Measurements from ENCODE around the gene MT1F.
"Not testable (repeated sequence)": the region's sequence is repeated elsewhere in the genome, so short reads cannot be mapped to it uniquely, and the experiment has no call there.

The MT1F gene

DNA sequence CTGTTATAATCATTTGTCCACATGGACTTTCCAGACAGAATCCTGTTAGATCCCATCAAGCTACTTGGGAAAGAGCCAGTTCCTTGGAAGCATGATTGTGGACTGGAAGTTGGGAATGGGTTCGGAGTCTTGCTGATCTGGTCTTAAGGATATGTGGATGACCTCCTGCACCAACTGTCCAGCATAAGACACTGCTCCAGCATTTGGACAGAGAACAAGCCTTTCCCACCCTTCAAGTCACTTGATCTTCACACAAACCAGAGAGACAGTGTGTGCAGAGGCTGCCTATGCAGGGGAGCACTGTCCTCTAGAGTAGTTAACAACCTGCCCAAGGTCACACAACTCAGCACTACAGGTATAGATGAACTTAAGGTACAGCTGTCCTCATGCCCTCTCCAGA is 11.9 kb upstream of the MT1F start:
- no peak for DNase-seq

DNA sequence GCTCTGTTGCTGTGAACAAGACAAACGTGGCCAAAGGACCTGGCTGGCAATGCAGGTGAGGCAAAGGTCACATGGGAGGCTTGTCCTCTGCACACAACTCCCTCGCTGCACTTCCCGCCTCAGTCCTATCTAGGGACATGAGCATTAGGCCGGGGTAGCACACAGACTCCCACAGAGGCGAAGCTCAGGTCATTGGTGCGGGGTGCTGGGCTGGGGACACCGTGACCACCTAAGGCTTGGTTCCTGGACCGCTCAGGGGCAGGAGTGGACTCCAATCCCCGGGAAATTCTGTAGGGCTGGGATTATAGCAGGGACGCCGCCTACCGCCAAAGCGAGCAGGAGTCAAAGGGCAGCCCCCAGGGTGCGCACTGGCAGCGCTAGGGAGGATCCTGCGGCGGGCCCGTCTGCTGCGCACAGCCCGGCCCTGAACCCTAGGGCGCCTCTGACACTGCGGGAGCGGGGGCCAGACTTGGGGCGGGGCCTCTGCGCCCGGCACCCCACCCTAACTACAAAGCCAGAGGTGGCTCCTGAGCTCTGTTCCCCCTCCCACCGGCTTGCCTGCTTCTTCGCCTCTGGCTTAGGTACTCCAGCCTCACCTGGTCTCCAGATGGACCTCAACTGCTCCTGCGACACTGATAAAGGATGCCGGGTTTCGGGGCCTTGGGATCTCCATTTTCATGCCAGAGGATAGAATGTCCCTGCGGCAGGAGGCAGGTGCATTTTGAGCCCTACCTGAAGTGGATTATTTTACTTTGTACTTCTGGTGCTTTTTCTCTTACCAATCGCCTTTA is 9.9 kb upstream of the MT1F start:
- DNase-seq: no peak

DNA sequence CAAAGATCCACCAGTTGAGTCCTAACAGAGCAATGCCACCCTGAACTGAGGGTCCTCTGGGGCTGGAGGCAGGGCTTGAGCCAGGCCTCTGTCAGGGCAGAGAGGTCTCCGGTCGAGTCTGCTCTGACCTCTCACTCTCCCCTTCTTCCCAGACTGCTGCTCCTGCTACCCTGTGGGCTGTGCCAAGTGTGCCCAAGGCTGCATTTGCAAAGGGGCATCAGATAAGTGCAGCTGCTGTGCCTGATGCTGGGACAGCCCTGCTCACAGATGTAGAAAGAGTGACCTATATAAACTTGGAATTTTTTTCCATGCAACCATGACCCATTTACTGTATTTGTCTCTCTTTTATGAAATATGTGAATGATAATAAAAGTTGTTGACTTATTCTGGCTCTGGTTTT is 8.5 kb upstream of the MT1F start:
- no peak for DNase-seq

DNA sequence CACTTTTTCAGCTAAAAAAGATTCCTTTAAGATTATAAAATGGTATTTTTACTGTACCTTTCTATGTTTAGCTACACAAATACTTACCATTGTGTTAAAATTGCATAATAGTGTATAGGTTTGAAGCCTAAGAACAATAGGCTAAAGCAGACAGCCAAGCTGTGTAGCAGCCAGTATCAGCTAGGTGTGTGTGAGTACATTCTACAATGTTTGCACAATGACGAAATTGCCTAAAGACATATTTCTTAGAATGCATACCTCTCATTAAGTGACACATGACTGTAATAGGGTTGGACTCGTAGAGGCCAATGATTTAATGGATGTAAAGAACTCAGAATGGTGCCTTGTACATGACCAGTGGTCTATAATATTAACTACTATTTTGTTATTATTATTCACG is 7.9 kb upstream of the MT1F start:
- no peak for DNase-seq

DNA sequence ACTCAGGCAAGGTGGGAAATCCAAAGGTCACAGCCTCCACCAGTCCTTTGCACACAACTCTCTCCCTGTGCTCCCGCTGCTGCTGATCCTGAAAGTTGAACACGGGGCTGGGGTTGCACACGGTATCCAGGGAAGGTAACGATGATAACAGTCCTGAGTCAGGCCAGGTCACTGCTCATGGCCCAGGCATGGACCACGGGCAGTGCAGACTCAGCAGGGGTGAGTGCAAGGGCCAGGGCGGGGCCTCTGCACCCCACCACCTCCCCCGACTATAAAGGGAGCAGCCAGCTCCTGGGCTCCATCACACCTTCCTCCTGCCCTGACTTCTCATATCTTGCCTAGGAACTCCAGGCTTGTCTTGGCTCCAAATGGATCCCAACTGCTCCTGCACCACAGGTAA is 6.2 kb upstream of the MT1F start, which contains the start of gene MT1B:
Gene MT1B, plus strand, starts transcription at position 301 of the 400 bp plus-strand sequence. Its CDS starts 68 bp downstream, at position 369.
- no peak for DNase-seq

DNA sequence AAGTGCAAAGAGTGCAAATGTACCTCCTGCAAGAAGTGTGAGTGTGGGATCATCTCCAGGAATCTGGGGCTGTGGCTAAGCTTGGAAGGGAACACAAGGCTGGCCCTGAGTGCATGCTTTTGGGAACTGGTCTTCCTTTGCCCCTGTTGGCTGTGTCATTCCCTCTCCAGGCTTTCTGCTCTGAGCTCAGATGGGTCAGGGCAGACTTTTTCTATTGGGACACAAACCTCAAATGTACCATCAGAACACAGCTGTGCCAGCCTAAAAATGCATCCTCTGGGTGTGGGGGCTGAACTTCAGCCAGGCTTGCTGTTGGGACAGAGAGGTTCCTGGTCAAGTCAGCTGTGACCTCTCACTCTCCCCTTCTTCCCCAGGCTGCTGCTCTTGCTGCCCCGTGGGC is 5.2 kb upstream of the MT1F start:
- DNase-seq: no peak

DNA sequence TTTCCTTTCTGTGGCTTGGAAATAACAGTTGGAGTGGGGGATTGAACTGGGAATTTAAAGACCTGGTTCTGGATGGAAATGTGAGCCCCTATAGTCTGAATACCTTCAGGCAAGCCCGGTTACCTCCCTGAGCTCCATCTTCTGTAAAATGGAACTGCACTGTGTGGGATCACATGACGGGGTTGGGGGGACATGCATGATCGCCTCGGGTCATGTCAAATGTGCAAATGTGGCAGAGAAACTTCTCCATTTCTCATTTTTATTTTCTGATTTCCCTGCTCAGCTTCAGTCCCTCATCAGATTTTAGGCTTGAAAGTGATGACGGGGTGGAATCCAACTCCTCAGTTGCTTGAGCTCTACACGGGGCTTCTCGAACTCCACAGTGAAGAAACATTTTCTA is 4.5 kb upstream of the MT1F start:
- DNase-seq: no peak

DNA sequence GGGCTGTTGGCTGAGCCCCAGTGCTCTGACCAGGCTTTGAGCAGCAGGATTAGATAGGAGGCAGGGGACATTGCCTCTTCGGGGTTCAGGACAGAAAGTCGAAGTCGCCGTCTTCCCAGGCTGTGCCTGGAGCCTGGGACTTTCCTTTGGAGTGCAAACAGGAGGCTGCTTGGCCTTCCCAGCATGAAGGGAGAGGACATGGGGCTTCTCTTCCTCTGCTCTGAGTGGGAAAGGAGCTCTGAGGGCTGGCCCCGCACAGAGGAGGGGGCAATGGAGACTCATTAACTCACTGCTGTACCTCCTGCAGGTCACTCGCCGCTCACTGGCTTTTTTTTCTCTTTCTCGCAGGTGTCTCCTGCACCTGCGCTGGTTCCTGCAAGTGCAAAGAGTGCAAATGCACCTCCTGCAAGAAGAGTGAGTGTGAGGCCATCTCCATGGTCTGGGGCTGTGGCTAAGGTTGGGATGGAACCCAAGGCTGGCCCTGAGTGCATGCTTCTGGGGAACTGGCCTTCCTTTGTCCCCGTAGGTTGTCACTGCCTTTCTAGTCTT is 642 bp downstream of the MT1F start:
- no peak for DNase-seq

DNA sequence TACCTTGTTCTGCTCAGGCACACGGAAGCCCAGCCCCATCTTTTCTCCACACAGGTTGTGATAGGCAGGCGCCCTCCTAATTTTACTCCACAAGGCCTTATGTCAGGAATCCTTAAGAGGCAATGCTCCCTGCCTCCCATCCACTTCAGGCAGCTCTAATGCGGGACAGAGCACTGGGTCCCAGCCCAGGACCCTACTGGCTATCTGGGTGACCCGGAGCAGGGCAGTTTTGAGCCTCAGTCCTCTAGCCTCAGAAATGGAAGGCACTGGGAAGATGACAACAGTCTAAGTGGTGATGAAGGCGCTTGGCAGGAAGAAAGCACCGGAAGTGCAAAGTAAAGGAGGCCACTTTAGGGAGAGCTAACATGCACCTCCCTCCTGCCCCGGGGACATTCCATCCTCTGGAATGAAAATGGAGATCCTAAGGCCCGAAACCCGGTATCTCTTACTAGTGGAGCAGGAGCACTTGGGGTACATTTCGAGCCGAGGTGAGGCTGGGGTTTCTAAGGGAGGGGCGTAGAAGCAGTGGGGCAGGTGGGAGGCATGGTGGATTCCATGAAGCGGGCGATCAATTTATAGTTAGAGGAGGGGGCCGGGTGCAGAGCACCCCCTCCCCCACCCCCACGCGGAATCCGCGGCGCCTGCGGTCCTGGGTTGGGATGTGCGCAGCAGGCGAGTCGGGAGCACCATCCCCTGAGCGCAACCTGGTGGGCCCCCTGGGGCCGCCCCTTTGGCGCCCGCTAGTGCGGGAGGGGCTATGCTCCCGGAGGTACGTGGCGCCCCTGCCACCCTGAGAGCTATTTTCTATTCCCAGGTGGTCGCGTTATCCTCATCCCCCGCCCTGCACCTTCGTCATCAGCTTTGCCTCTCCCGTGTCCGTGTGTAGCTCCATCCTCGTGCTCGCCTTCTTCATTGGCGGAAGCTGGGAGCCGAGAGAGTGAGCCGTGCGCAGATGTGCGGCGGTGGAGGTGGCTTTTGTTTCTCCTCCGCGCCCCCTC is 4.9 kb downstream of the MT1F start:
- DNase-seq: peak; percentile 38 to 54

DNA sequence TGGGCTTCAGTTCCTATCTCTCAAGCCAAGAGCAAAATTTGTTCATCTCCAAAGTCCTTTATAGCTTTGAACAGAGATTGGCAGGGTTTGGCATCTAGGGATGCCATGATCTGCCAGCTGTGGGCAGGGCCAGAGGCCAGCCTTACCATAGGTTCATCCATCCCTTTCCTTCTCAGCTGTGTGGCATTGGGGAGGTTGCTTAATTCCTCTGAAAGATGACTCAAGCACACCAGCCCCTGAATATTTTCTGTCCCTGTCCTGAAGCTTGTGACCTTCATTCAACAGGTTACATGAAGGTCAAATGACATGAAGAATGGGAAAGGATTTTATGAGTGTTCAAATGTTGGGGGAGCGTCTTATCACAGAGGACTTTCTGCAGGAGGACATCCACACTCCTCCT is 6.7 kb downstream of the MT1F start:
- DNase-seq: no peak

DNA sequence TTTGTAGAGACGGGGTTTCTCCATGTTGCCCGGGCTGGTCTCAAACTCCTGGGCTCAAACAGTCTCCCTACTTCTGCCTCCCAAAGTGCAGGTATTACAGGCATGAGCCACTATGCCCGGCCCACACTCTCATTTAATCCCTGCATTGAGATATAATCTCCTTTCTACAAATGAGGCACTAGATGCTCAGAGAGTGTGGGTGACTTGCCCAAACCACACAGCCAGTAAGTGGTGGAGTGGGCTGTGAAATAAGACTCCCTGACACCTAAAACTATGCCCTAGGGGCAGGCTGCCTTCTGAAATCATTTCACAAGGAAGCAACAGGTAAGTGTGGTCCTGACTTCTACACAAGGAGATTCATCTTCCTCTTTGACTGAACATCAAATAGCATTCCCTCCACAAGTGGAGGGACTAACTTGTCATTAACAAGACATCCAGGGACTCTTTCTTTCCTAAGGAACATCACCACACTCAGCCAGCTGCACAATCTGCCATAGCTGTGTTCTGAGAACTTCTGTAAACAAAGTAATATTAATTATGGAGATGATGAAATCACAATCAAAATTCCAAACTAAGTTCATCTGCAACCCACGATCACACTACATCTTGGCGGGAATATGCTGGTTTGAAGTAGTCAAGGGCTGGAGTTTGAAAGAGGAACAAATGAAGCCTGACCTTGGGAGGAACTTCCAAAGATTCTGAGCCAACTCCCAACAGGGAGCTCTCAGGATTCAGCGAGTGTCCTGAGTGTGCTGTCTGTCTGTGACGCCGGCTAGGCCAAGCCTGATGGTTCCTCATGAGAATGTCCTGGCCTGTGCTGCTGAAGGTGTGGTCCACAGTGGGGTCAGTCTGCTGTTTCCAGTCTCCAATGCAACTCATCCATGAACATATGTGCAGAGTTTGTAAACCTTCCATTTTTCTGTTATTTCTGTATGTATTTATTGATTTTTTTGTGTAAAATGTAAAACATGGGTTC is 7.8 kb downstream of the MT1F start:
- DNase-seq: not testable (repeated sequence)

DNA sequence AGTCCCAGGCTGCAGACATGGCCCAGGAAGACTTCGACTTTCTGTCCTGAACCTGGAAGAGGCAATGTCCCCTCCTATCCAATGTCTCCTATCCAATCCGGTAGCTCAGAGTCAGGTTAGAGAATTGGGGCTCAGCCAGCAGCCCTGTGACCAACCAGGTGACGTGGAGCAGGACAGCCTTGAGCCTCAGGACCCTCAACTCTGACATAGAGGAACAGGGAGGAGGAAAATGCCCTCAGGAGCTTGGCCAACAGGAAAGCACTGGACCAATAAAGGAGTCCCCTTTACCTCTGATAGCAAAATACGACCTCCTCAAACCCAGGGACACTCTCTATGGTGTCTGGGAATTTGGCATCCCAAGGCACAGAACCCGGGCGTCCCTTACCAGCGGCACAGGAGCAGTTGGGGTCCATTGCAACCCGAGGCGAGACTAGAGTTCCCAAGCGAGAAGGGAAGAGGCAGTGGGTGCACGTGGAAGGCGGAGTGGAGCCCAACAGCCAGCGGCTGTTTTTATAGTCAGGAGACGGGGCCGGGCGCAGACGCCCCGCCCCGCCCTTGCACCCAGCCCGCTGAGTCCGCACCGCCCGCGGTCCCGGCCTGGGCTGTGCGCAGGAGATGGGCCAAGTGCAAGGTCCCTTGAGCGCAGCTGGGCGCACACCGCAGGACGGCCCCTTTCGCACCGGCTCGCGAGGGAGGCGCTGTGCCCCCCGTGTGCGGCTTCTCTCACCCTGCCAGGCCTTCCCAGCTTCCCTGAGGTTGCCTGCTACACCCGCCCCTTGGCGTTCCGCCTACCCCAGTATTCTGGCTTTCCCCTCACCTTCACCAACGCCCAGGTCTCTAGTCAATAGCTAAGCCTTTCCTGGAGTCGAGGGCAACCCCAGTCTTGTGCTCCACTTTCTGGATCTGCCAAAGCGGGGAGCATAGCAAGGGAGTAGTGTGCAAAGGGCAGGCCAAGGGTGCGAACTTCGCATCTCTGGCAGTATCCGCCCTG is 10.1 kb downstream of the MT1F start, which contains the start of gene MT1G:
Gene MT1G, minus strand, starts transcription at position 485 of the 991 bp plus-strand sequence. Its CDS starts 72 bp downstream, at position 413.
- peak in 1 of 2 experiments; percentile 35 for DNase-seq

DNA sequence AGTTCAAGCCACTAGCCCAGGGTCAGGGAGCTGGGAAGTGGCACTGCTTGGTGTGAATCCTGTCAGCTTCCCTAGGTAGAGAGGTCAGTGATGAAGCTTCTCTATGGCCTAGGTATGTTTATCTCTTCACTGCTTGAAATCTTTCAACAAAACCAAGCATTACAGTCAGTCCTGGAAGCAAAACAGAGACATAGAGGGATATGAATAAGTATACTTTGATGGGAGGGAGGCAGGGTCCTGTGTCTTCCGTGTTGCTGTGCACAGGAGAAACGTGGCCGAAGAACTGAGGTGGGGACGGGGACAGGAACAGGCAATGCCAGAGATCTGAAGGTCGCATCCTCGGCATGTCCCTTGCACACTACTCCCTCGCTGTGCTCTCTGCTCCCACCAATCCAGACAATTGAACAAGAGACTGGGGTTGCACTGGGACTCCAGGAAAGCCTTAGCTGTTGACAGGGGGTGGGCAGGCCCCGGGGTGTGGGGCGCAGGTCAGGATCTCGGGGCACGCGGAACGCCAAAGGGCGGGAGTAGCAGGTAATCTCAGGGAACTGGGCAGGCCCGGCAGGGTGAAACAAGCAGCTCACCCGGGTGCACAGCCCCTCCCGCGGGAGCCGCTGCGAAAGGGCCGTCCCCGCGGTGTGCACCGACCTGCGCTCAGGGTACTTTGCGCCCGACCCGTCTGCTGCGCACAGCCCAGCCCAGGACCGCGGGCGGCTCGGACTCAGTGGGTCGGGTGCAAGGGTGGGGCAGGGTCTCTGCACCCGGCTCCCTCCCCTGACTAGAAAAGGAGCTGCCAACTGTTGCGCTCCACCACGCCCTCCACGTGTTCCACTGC is 11.5 kb downstream of the MT1F start, which contains the start of gene MT1H:
Gene MT1H, plus strand, starts transcription at position 810 of the 835 bp plus-strand sequence. CDS start 71 bp downstream, outside the sequence.
- DNase-seq: no peak

DNA sequence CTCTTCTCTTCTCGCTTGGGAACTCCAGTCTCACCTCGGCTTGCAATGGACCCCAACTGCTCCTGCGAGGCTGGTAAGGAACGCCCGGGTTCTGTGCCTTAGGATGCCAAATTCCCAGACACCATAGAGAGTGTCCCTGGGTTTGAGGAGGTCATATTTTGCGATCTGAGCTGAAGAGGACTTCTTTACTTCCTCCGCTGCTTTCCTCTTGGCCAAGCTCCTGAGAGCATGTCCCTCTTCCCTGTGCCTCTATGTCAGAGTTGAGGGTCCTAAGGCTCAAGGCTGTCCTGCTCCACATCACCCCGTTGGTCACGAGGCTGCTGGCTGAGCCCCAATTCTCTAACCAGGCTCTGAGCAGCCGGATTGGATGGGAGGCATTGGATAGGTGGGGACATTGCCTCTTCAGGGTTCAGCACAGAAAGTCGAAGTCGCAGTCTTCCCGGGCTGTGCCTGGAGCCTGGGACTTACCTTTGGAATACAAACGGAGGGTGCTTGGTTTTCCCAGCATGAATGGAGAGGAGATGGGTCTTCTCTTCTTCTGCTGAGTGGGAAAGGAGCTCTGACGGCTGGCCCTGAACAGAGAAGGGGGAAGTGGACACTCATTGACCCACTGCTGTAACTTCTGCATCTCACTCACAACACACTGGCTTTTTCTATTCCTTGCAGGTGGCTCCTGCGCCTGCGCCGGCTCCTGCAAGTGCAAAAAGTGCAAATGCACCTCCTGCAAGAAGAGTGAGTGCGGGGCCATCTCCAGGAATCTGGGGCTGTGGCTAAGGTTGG is 12.3 kb downstream of the MT1F start:
- no peak for DNase-seq

DNA sequence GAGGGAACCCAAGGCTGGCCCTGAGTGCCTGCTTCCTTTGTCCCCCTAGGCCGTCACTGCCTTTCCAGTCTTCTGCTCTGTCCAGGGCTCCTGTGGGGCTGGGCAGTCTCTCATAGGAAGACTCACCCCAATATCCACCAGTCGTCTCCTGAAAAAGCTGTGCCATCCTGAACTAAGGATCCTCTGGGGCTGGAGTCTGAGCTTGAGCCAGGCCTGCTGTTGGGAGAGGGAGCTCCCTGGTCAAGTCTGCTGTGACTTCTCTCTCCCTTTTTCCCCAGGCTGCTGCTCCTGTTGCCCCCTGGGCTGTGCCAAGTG is 12.8 kb downstream of the MT1F start:
- no peak for DNase-seq

DNA sequence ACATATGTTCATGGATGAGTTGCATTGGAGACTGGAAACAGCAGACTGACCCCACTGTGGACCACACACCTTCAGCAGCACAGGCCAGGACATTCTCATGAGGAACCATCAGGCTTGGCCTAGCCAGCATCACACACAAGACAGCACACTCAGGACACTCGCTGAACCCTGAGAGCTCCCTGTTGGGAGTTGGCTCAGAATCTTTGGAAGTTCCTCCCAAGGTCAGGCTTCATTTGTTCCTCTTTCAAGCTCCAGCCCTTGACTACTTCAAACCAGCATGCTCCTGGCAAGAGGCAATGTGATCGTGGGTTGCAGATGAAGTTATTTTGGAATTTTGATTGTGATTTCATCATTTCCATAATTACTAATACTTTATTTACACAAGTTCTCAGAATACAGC is 13.9 kb downstream of the MT1F start:
- not testable (repeated sequence) for DNase-seq

DNA sequence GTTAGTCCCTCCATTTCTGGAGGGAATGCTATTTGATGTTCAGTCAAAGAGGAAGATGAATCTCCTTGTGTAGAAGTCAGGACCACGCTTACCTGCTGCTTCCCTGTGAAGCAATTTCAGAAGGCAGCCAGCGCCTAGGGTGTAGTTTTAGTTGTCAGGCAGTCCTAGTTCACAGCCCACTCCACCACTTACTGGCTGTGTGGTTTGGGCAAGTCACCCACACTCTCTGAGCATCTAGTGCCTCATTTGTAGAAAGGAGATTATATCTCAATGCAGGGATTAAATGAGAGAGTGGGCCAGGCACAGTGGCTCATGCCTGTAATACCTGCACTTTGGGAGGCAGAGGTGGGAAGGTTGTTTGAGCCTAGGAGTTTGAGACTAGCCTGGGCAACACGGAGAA is 14.4 kb downstream of the MT1F start:
- not testable (repeated sequence) for DNase-seq

DNA sequence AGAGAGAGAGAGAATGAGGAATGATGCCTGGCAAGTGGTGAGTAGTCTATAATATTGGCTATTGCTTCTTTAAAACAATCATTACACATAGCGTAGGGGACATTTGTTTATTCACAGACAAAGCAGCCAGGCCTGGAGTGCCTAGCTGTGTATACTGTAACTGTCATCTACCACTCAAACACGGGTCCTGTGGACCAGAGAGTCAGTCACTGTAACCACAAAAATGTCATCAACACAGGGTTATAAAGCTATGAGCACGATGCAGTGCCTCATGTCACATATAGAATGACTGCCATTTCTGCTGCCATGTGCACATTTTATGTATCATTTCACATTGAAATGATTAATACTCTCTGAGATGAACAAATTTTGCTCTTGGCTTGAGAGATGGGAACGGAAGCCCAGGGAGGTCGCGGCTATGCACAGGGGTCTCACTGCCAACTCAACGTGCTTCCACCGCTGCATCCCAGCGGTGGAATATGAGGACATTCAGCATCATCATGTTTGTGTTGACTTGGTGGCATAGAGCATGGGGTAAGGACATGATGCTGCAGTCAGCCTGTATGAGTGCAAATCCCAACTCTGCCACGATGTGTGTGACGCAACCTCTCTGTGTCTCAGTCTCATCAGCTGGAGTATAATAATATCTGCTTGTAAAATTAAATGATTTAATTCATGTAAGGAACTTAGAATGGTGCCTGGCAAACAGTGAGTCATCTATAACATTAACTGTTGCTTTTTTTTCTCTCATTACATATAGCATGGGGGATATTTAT is 15.2 kb downstream of the MT1F start:
- DNase-seq: no peak

Data from activated CD4-positive, alpha-beta T cell treated with anti-CD3 and anti-CD28 coated beads, Interleukin-2, amount 50 U/mL, for 48 hours (primary cell).